Measurements from ENCODE around the gene GGA1.

The GGA1 gene

DNA sequence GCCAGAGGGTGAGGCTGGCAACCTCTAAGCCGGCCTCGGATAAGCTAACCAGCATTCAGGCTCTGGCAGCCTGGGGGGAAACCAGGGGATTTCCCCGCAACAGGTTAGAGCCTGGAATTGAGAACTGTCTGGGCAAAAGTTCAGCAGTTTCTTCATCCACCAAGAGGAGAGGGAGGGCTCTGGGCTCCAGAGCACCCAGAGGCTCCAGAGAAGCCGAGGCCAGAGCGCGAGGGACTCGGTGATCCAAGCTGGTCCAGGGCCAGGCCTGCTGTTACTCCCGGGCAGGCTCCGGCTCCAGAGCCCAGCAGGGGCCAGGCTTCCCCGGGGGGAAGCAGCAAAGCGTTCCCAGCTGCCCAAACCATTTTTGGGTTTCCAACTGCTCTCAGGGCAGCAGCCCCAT, 17.5 kb downstream of the GGA1 start:
- DNase-seq (ENCODE audit: insufficient read length, low spot score) (no peak), FAIRE-seq (no peak)
- TF ChIP-seq POLR2A (IDR thresholded peaks at IDR 0.05; ENCODE audit: low read depth, low read length) (no peak), POU2F2 (IDR thresholded peaks at IDR 0.05; ENCODE audit: low read depth, low read length) (no peak), POLR2AphosphoS5 (IDR thresholded peaks at IDR 0.05; ENCODE audit: low read depth, low read length) (no peak), SPI1 (IDR thresholded peaks at IDR 0.05; ENCODE audit: low read depth, low read length) (no peak), PAX5 (IDR thresholded peaks at IDR 0.05; ENCODE audit: insufficient read depth, low read length, severe bottlenecking) (no peak), TAF1 (IDR thresholded peaks at IDR 0.05; ENCODE audit: low read depth, low read length) (no peak)

- DNase-seq (ENCODE audit: insufficient read length, low spot score) (no peak), FAIRE-seq (no peak)
- no peak for TF ChIP-seq POLR2AphosphoS5 (IDR thresholded peaks at IDR 0.05; ENCODE audit: low read depth, low read length)
- TF ChIP-seq POLR2A (IDR thresholded peaks at IDR 0.05; ENCODE audit: low read depth, low read length), result no peak
- no peak for TF ChIP-seq SPI1 (IDR thresholded peaks at IDR 0.05; ENCODE audit: low read depth, low read length)
- no peak for TF ChIP-seq TAF1 (IDR thresholded peaks at IDR 0.05; ENCODE audit: low read depth, low read length)
- no peak for TF ChIP-seq POU2F2 (IDR thresholded peaks at IDR 0.05; ENCODE audit: low read depth, low read length)
- TF ChIP-seq PAX5 (IDR thresholded peaks at IDR 0.05; ENCODE audit: insufficient read depth, low read length, severe bottlenecking), result no peak
Observed at GRCh38 chr22:37626556-37627075, 18.0 kb downstream of the GGA1 start.

DNA sequence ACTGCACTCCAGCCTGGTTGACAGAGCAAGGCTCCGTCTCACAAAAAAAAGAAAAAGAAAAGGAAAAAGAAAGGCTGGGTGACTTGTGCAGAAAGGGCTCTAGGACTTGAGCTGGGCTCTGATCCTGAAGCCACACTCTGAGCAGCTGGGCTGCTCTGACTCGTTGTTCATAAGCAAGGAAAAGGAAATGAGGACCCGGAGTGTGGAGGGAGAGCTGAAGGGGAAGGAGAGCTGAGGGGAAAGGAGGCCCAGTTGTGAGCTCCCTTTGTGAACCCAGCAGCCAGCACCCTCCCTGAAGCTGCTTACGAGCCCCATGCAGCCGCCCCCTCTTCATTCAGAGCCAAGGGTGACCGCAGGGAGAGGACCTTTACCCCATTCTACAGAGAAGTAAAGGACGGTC, 18.5 kb downstream of the GGA1 start:
- TF ChIP-seq POLR2A (IDR thresholded peaks at IDR 0.05; ENCODE audit: low read depth, low read length) (no peak), SPI1 (IDR thresholded peaks at IDR 0.05; ENCODE audit: low read depth, low read length) (no peak), TAF1 (IDR thresholded peaks at IDR 0.05; ENCODE audit: low read depth, low read length) (no peak), PAX5 (IDR thresholded peaks at IDR 0.05; ENCODE audit: insufficient read depth, low read length, severe bottlenecking) (no peak), POLR2AphosphoS5 (IDR thresholded peaks at IDR 0.05; ENCODE audit: low read depth, low read length) (no peak), POU2F2 (IDR thresholded peaks at IDR 0.05; ENCODE audit: low read depth, low read length) (no peak)
- FAIRE-seq, result no peak
- no peak for DNase-seq (ENCODE audit: insufficient read length, low spot score)

GRCh38 chr22:37627545-37627944, 18.9 kb downstream of the GGA1 start:
- DNase-seq (ENCODE audit: insufficient read length, low spot score) (no peak), FAIRE-seq (peak; percentile 87)
- TF ChIP-seq SPI1 (IDR thresholded peaks at IDR 0.05; ENCODE audit: low read depth, low read length), result peak; percentile 54
- TF ChIP-seq POLR2AphosphoS5 (IDR thresholded peaks at IDR 0.05; ENCODE audit: low read depth, low read length), result no peak

DNA sequence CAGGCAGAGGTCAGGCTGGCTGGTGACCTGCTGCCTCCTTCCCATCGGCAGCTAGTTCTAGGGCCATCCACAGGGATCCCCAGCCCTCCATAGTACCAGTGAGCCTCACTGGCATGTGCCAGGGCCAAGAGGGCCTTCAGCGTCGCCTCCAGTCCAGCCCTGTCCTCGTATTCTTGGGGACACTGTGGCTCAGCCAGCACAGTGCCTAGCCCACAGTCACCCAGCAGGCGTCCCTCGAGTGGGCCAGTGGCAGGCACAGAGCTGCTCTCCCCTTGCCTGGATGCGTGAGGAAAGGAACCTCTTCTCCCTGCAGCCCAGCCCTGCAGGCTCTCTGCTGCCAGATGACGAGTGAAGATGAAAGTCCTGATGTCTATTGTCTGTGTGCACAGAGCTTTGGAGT, 20.2 kb downstream of the GGA1 start:
- TF ChIP-seq TAF1 (IDR thresholded peaks at IDR 0.05; ENCODE audit: low read depth, low read length) (no peak), POU2F2 (IDR thresholded peaks at IDR 0.05; ENCODE audit: low read depth, low read length) (no peak), SPI1 (IDR thresholded peaks at IDR 0.05; ENCODE audit: low read depth, low read length) (no peak), POLR2A (IDR thresholded peaks at IDR 0.05; ENCODE audit: low read depth, low read length) (0 out of 2 replicates have a peak, but pooled peaks have one; percentile 17), POLR2AphosphoS5 (IDR thresholded peaks at IDR 0.05; ENCODE audit: low read depth, low read length) (peak; percentile 54; the same call in 1 of the 2 replicates), PAX5 (IDR thresholded peaks at IDR 0.05; ENCODE audit: insufficient read depth, low read length, severe bottlenecking) (no peak)
- FAIRE-seq, result no peak
- no peak for DNase-seq (ENCODE audit: insufficient read length, low spot score)

- no peak for DNase-seq (ENCODE audit: insufficient read length, low spot score)
- TF ChIP-seq POLR2AphosphoS5 (IDR thresholded peaks at IDR 0.05; ENCODE audit: low read depth, low read length) (no peak), SPI1 (IDR thresholded peaks at IDR 0.05; ENCODE audit: low read depth, low read length) (no peak), POU2F2 (IDR thresholded peaks at IDR 0.05; ENCODE audit: low read depth, low read length) (no peak), TAF1 (IDR thresholded peaks at IDR 0.05; ENCODE audit: low read depth, low read length) (no peak), POLR2A (IDR thresholded peaks at IDR 0.05; ENCODE audit: low read depth, low read length) (no peak), PAX5 (IDR thresholded peaks at IDR 0.05; ENCODE audit: insufficient read depth, low read length, severe bottlenecking) (no peak)
- FAIRE-seq, result no peak
Observed at GRCh38 chr22:37629928-37630327, 21.3 kb downstream of the GGA1 start.

- no peak for FAIRE-seq
- no peak for TF ChIP-seq POLR2AphosphoS5 (IDR thresholded peaks at IDR 0.05; ENCODE audit: low read depth, low read length)
- no peak for TF ChIP-seq PAX5 (IDR thresholded peaks at IDR 0.05; ENCODE audit: insufficient read depth, low read length, severe bottlenecking)
- TF ChIP-seq POU2F2 (IDR thresholded peaks at IDR 0.05; ENCODE audit: low read depth, low read length), result no peak
- no peak for TF ChIP-seq SPI1 (IDR thresholded peaks at IDR 0.05; ENCODE audit: low read depth, low read length)
- no peak for TF ChIP-seq POLR2A (IDR thresholded peaks at IDR 0.05; ENCODE audit: low read depth, low read length)
- no peak for TF ChIP-seq TAF1 (IDR thresholded peaks at IDR 0.05; ENCODE audit: low read depth, low read length)
- DNase-seq (ENCODE audit: insufficient read length, low spot score), result no peak
Observed at GRCh38 chr22:37630839-37631435, 22.3 kb downstream of the GGA1 start.

DNA sequence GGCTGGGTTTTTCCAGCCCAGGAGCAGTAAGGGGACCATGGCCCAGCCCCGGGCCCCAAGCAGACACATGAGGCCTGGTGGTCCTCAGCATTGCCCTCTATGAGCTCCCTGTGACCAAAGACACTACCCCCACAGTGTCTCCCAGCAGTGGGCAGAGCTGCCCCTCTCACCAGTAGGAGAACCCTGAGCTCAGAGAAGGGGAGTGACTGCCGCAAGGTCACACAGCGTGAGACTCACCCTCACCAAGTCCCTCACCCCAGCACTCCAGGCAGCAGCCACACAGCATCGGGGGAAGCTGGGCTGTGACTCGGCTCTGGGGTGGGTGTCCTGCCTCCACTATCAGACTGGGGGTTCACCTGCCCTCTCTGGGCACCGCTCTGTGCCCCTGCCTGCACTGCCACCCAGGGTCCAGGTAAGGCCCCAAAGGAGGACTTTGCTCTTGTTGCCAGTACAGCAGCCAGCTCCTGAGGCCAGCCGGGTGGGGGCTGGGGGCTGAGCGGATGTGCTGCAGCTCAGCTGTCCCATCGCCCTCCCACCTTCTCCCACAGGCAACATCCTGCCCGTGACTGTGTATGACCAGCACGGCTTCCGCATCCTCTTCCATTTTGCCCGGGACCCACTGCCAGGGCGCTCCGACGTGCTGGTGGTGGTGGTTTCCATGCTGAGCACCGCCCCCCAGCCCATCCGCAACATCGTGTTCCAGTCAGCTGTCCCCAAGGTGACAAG, 23.0 kb downstream of the GGA1 start:
- FAIRE-seq, result no peak
- DNase-seq (ENCODE audit: insufficient read length, low spot score), result no peak
- no peak for TF ChIP-seq POU2F2 (IDR thresholded peaks at IDR 0.05; ENCODE audit: low read depth, low read length)
- no peak for TF ChIP-seq POLR2A (IDR thresholded peaks at IDR 0.05; ENCODE audit: low read depth, low read length)
- no peak for TF ChIP-seq POLR2AphosphoS5 (IDR thresholded peaks at IDR 0.05; ENCODE audit: low read depth, low read length)
- TF ChIP-seq TAF1 (IDR thresholded peaks at IDR 0.05; ENCODE audit: low read depth, low read length), result no peak

GRCh38 chr22:37632174-37633088, 23.8 kb downstream of the GGA1 start:
- DNase-seq (ENCODE audit: insufficient read length, low spot score) (peak; percentile 70), FAIRE-seq (no peak)
- TF ChIP-seq POLR2A (IDR thresholded peaks at IDR 0.05; ENCODE audit: low read depth, low read length) (no peak), SPI1 (IDR thresholded peaks at IDR 0.05; ENCODE audit: low read depth, low read length) (no peak), POU2F2 (IDR thresholded peaks at IDR 0.05; ENCODE audit: low read depth, low read length) (no peak), PAX5 (IDR thresholded peaks at IDR 0.05; ENCODE audit: insufficient read depth, low read length, severe bottlenecking) (no peak), TAF1 (IDR thresholded peaks at IDR 0.05; ENCODE audit: low read depth, low read length) (no peak), POLR2AphosphoS5 (IDR thresholded peaks at IDR 0.05; ENCODE audit: low read depth, low read length) (no peak)
